PFSK-1 (cell line): ENCODE measurements around the gene HS3ST4.

Experiments
- FOXP2 ChIP-seq: optimal IDR thresholded peaks from 2 replicates; pipeline ENCODE3; 2011; ENCODE audit warnings: borderline replicate concordance, control low read depth, inconsistent platforms; ENCODE audit not compliant: insufficient read depth; ENCODE audit errors: extremely low read length, extremely low read depth
- POLR2AphosphoS5 ChIP-seq: IDR thresholded peaks from 2 replicates; pipeline ENCODE4 v1.6.1; 2012; ENCODE audit warnings: low read depth, mild to moderate bottlenecking, control low read depth, low read length, moderate library complexity
- REST ChIP-seq, 2 experiments: IDR thresholded peaks; 2 replicates each; pipeline versions ENCODE4 v1.6.1 to v1.8.0; 2011 to 2012; ENCODE audit warnings: low read depth in 2 of 2, low read length in 2 of 2, control low read depth in 1 of 2, inconsistent platforms in 1 of 2, mild to moderate bottlenecking in 1 of 2, moderate library complexity in 1 of 2; ENCODE audit not compliant: insufficient read depth in 1 of 2
- SIN3A ChIP-seq: IDR thresholded peaks from 2 replicates; pipeline ENCODE4 v1.6.1; 2012; ENCODE audit warnings: mild to moderate bottlenecking, low read length, moderate library complexity, borderline replicate concordance; ENCODE audit not compliant: insufficient read depth
- TAF1 ChIP-seq: IDR thresholded peaks from 2 replicates; pipeline ENCODE4 v1.6.1; 2012; ENCODE audit warnings: low read length, control low read depth, borderline replicate concordance; ENCODE audit not compliant: insufficient read depth

The HS3ST4 gene

GRCh38 chr16:26070302-26071100 lies 378.7 kb downstream of the HS3ST4 start:
- TF ChIP-seq POLR2AphosphoS5: no peak

GRCh38 chr16:26071101-26071866 lies 379.5 kb downstream of the HS3ST4 start:
- TF ChIP-seq FOXP2 (no peak), REST (IDR thresholded peaks at IDR 0.05; ENCODE audit: insufficient read depth in 1 of 2, low read depth in 2 of 2, low read length in 2 of 2) (no peak), SIN3A (no peak), POLR2AphosphoS5 (no peak), TAF1 (no peak)

GRCh38 chr16:26078716-26079355 lies 387.1 kb downstream of the HS3ST4 start:
- TF ChIP-seq REST (IDR thresholded peaks at IDR 0.05; ENCODE audit: insufficient read depth in 1 of 2, low read depth in 2 of 2, low read length in 2 of 2) (no peak), SIN3A (no peak), POLR2AphosphoS5 (no peak), FOXP2 (no peak), TAF1 (no peak)

- no peak for TF ChIP-seq POLR2AphosphoS5
- no peak for TF ChIP-seq TAF1
- TF ChIP-seq REST (IDR thresholded peaks at IDR 0.05; ENCODE audit: insufficient read depth in 1 of 2, low read depth in 2 of 2, low read length in 2 of 2): no peak
- TF ChIP-seq FOXP2: no peak
- no peak for TF ChIP-seq SIN3A
Observed at GRCh38 chr16:26087091-26087490, 395.3 kb downstream of the HS3ST4 start.

GRCh38 chr16:26091511-26091910 lies 399.8 kb downstream of the HS3ST4 start:
- TF ChIP-seq POLR2AphosphoS5 (no peak), FOXP2 (no peak), REST (IDR thresholded peaks at IDR 0.05; ENCODE audit: insufficient read depth in 1 of 2, low read depth in 2 of 2, low read length in 2 of 2) (no peak), SIN3A (no peak), TAF1 (no peak)
